Neural progenitor cell (in vitro differentiated cells): ENCODE measurements around the gene GSAP. TPM values are rescaled to one million over a fixed set of nuclear protein-coding genes. Genes with fewer than 3 reads are reported as not detected.

Source experiments
- DNase-seq: peaks from one replicate; pipeline ENCODE4 v3.0.0-alpha.2; 2016; ENCODE audit warnings: low spot score
- H2AFZ ChIP-seq: fragments of 200-600 bp; sonication (generic); replicated peaks from 2 replicates; pipeline ENCODE4 v1.6.1; 2016; ENCODE audit warnings: antibody characterized with exemption
- H3F3A ChIP-seq: fragments of 200-600 bp; sonication (generic); 2 replicates; pipeline ENCODE4 v1.6.1; 2016; ENCODE audit warnings: antibody characterized with exemption, low read depth
- H3K27ac ChIP-seq: fragments of 200-600 bp; sonication (generic); 2 replicates; pipeline ENCODE4 v1.5.1; 2016; ENCODE audit warnings: mild to moderate bottlenecking
- H3K27me3 ChIP-seq: fragments of 200-600 bp; sonication (generic); 2 replicates; pipeline ENCODE4 v1.6.1; 2016; ENCODE audit warnings: mild to moderate bottlenecking, moderate library complexity
- H3K36me3 ChIP-seq: fragments of 200-600 bp; sonication (generic); 2 replicates; pipeline ENCODE4 v1.5.1; 2016
- H3K4me1 ChIP-seq: fragments of 200-600 bp; sonication (generic); 2 replicates; pipeline ENCODE4 v1.6.1; 2016; ENCODE audit warnings: mixed run types
- H3K4me2 ChIP-seq: fragments of 200-600 bp; sonication (generic); 2 replicates; pipeline ENCODE4 v1.6.1; 2016
- H3K4me3 ChIP-seq: fragments of 200-600 bp; sonication (generic); 2 replicates; pipeline ENCODE4 v1.5.1; 2016
- H3K79me2 ChIP-seq: fragments of 200-600 bp; sonication (generic); 2 replicates; pipeline ENCODE4 v1.6.1; 2016; ENCODE audit warnings: low read depth
- H3K9ac ChIP-seq: fragments of 200-600 bp; sonication (generic); 2 replicates; pipeline ENCODE4 v1.6.1; 2016
- H3K9me3 ChIP-seq: fragments of 200-600 bp; sonication (generic); 2 replicates; pipeline ENCODE4 v1.5.1; 2016; ENCODE audit warnings: low read depth
- H4K20me1 ChIP-seq: fragments of 200-600 bp; sonication (generic); 2 replicates; pipeline ENCODE4 v1.6.1; 2016; ENCODE audit warnings: low read depth
- H3K27ac Mint-ChIP-seq: 3 replicates; pipeline ENCODE4 v1.8.0; 2021; ENCODE audit warnings: mixed read lengths
- H3K27me3 Mint-ChIP-seq: 2 replicates; pipeline ENCODE4 v1.8.0; 2022; ENCODE audit warnings: low read depth, mild to moderate bottlenecking, inconsistent platforms, moderate library complexity, mixed read lengths; ENCODE audit not compliant: insufficient read depth
- H3K36me3 Mint-ChIP-seq: 3 replicates; pipeline ENCODE4 v1.8.0; 2021; ENCODE audit warnings: mixed read lengths
- H3K4me1 Mint-ChIP-seq: 3 replicates; pipeline ENCODE4 v1.8.0; 2021; ENCODE audit warnings: mixed read lengths
- H3K4me3 Mint-ChIP-seq: 3 replicates; pipeline ENCODE4 v1.8.0; 2021; ENCODE audit warnings: mild to moderate bottlenecking, moderate library complexity, mixed read lengths
- H3K9me3 Mint-ChIP-seq: 3 replicates; pipeline ENCODE4 v1.8.0; 2020; ENCODE audit warnings: mixed read lengths
- EZH2 ChIP-seq: fragments of 200-600 bp; sonication (generic); IDR thresholded peaks from 2 replicates; pipeline ENCODE4 v1.6.1; 2017; ENCODE audit warnings: antibody characterized with exemption, mild to moderate bottlenecking, moderate library complexity
- EZH2phosphoT487 ChIP-seq: fragments of 200-600 bp; sonication (generic); IDR thresholded peaks from 2 replicates; pipeline ENCODE4 v1.6.1; 2017; ENCODE audit warnings: antibody characterized with exemption
- total RNA-seq: library from RNA; depleted of rRNA; stranded (reverse); fragments of >200 nt; gene quantifications from 2 replicates; pipeline ENCODE4 v1.2.3, GENCODE V29; 2015; ENCODE audit warnings: low replicate concordance
- TF ChIP-seq, protein P1 (sequence below): fragments of 200-600 bp; sonication (generic); IDR thresholded peaks from 2 replicates; pipeline ENCODE4 v1.5.1; 2017; ENCODE audit warnings: antibody characterized with exemption, mild to moderate bottlenecking

Gene GSAP
- total RNA-seq, 1 donor from 2014 or later = 2.6 TPM

DNA sequence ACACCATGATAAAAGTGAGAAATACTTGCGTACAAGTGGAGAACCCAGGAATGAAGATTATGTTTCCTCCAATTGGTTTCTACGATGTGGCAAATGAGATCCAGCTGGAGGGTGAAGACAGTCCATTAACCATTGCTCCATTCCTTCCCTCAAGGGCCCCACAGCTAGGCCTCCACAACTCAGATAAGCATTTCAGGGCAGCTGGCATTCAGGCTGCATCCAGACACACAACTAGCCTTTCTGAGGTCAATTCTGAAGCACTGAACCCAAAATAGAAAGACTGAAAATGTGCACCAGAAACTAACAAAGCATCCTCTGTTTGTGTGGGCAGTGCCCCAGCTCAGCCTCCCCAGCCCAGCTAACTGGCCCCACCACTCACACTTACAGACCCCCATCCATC, 94.8 kb downstream of the GSAP start:
- H3K9ac ChIP-seq = no peak overlapping the region
- DNase-seq = no peak
- Mint-ChIP-seq H3K9me3 (no peaks in the 10 kb centered on the region), H3K36me3 (no peaks in the 10 kb centered on the region), H3K27me3 (peaks cover 2% of the 10 kb centered on the region), H3K4me3 (no peak overlapping the region), H3K27ac (no peak overlapping the region), H3K4me1 (no peaks in the 10 kb centered on the region)
- TF ChIP-seq, protein P1, sequence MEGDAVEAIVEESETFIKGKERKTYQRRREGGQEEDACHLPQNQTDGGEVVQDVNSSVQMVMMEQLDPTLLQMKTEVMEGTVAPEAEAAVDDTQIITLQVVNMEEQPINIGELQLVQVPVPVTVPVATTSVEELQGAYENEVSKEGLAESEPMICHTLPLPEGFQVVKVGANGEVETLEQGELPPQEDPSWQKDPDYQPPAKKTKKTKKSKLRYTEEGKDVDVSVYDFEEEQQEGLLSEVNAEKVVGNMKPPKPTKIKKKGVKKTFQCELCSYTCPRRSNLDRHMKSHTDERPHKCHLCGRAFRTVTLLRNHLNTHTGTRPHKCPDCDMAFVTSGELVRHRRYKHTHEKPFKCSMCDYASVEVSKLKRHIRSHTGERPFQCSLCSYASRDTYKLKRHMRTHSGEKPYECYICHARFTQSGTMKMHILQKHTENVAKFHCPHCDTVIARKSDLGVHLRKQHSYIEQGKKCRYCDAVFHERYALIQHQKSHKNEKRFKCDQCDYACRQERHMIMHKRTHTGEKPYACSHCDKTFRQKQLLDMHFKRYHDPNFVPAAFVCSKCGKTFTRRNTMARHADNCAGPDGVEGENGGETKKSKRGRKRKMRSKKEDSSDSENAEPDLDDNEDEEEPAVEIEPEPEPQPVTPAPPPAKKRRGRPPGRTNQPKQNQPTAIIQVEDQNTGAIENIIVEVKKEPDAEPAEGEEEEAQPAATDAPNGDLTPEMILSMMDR = no peak
- no peak overlapping the region for H3K4me2 ChIP-seq
- no peaks in the 10 kb centered on the region for H3K36me3 ChIP-seq
- no peaks in the 10 kb centered on the region for H3K9me3 ChIP-seq
- H2AFZ ChIP-seq = no peak overlapping the region
- no peaks in the 10 kb centered on the region for H4K20me1 ChIP-seq
- H3K27me3 ChIP-seq = no peaks in the 10 kb centered on the region
- no peaks in the 10 kb centered on the region for H3K4me1 ChIP-seq
- H3K79me2 ChIP-seq = no peaks in the 10 kb centered on the region
- H3F3A ChIP-seq = no peaks in the 10 kb centered on the region
- no peak overlapping the region for H3K4me3 ChIP-seq
- no peak overlapping the region for H3K27ac ChIP-seq

DNA sequence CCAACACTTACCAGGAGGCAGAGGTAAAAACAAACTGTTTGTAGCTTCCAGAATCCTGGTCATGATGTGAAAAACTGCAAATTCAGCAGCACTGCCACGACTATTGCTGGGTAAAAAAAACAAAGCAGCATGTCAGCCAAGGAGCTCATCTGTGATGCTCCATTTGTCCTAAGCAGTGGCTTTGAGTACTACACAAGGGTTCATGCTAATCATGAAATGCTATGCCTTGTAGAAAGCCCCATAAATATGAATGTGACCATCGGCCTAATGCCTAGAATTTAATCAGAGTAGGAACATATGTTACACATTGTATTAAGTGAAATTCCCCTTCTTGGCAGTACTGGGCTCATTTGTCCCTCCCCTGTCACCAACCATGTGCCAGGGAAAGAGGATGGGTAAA, 95.4 kb downstream of the GSAP start:
- H2AFZ ChIP-seq = no peak overlapping the region
- peaks cover 2% of the 10 kb centered on the region for H3K27me3 Mint-ChIP-seq
- H3K4me3 ChIP-seq = no peak overlapping the region
- no peak overlapping the region for H3K4me3 Mint-ChIP-seq
- H3K9me3 Mint-ChIP-seq = no peaks in the 10 kb centered on the region
- H3K27ac ChIP-seq = no peak overlapping the region
- DNase-seq = no peak
- H3K79me2 ChIP-seq = no peaks in the 10 kb centered on the region
- H4K20me1 ChIP-seq = no peaks in the 10 kb centered on the region
- H3K27me3 ChIP-seq = no peaks in the 10 kb centered on the region
- no peak overlapping the region for H3K4me2 ChIP-seq
- no peak overlapping the region for H3K9ac ChIP-seq
- no peaks in the 10 kb centered on the region for H3K9me3 ChIP-seq
- no peak overlapping the region for H3K27ac Mint-ChIP-seq
- H3K36me3 Mint-ChIP-seq = no peaks in the 10 kb centered on the region
- no peaks in the 10 kb centered on the region for H3F3A ChIP-seq
- H3K4me1 ChIP-seq = no peaks in the 10 kb centered on the region
- H3K36me3 ChIP-seq = no peaks in the 10 kb centered on the region
- H3K4me1 Mint-ChIP-seq = no peaks in the 10 kb centered on the region
- TF ChIP-seq EZH2phosphoT487 (no peak), EZH2 (no peak)
- TF ChIP-seq, protein P1 = no peak

DNA sequence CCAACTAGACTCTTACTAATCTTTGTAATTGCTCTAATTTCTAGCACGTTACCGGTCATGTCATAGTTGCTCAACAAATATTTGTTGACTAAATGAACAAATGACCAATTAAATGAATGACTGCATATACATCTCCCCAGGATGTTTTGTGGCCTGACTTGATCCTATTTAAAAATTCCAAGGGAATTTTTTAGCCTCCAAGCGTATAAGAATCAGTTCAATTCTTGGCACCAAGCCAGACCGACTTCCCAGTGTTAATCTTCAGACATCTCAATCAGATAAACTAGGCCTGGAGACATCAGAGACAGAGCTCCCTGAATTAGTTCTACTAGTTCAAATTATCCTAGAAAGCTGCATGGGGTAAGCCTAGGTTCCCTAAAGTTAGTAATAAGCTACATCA, 96.0 kb downstream of the GSAP start:
- no peaks in the 10 kb centered on the region for H3K4me1 Mint-ChIP-seq
- Histone ChIP-seq H3K4me3 (no peak overlapping the region), H3K79me2 (no peaks in the 10 kb centered on the region), H3K4me1 (no peaks in the 10 kb centered on the region), H3K9me3 (no peaks in the 10 kb centered on the region), H3F3A (no peaks in the 10 kb centered on the region), H3K4me2 (no peak overlapping the region), H3K9ac (no peak overlapping the region), H3K36me3 (no peaks in the 10 kb centered on the region), H2AFZ (no peak overlapping the region), H4K20me1 (no peaks in the 10 kb centered on the region), H3K27ac (no peak overlapping the region), H3K27me3 (no peaks in the 10 kb centered on the region)
- no peaks in the 10 kb centered on the region for H3K36me3 Mint-ChIP-seq
- H3K27ac Mint-ChIP-seq = no peak overlapping the region
- peaks cover 2% of the 10 kb centered on the region for H3K27me3 Mint-ChIP-seq
- DNase-seq = no peak
- H3K9me3 Mint-ChIP-seq = no peaks in the 10 kb centered on the region
- H3K4me3 Mint-ChIP-seq = no peak overlapping the region
- TF ChIP-seq, protein P1 = no peak
- TF ChIP-seq EZH2phosphoT487 (no peak), EZH2 (no peak)

DNA sequence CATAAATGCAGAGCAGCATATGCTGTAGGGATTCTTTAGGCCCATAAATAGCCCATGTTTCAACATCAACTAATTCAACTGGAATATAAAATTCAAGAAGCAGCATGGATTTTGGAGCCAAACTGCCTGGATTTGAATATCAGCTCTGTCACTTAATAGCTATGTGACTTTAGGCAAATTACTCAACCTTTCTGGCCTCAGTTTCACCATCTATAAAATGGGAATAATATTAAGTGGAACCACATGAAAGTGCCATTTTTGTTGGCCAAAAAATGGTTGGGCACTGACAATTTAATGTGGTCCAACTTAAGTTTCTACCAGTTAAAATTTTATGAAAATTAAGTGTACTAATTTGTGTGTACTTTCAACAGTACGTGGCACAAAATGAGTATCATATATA, 98.1 kb downstream of the GSAP start:
- no peak overlapping the region for H3K4me3 Mint-ChIP-seq
- no peaks in the 10 kb centered on the region for H3K36me3 ChIP-seq
- H3K79me2 ChIP-seq = no peaks in the 10 kb centered on the region
- no peaks in the 10 kb centered on the region for H3K9me3 Mint-ChIP-seq
- H3K9ac ChIP-seq = no peak overlapping the region
- no peaks in the 10 kb centered on the region for H3K4me1 Mint-ChIP-seq
- H3K27ac Mint-ChIP-seq = no peak overlapping the region
- H3K36me3 Mint-ChIP-seq = no peaks in the 10 kb centered on the region
- H3K27ac ChIP-seq = no peak overlapping the region
- TF ChIP-seq, protein P1 = no peak
- TF ChIP-seq EZH2 (no peak), EZH2phosphoT487 (no peak)
- no peak overlapping the region for H3K4me2 ChIP-seq
- H3K9me3 ChIP-seq = no peaks in the 10 kb centered on the region
- no peaks in the 10 kb centered on the region for H3F3A ChIP-seq
- no peak overlapping the region for H2AFZ ChIP-seq
- H3K27me3 Mint-ChIP-seq = peaks cover 2% of the 10 kb centered on the region
- no peak for DNase-seq
- no peaks in the 10 kb centered on the region for H3K27me3 ChIP-seq
- no peaks in the 10 kb centered on the region for H4K20me1 ChIP-seq
- no peak overlapping the region for H3K4me3 ChIP-seq
- no peaks in the 10 kb centered on the region for H3K4me1 ChIP-seq
